IMR-90 (cell line): ENCODE measurements around the gene YPEL5.

Experiments
- BHLHE40 ChIP-seq: fragments of 150-350 bp; IDR thresholded peaks from 2 replicates; pipeline ENCODE4 v1.6.1; 2016; ENCODE audit warnings: mild to moderate bottlenecking, low read depth, low read length
- FOS ChIP-seq: fragments of 150-350 bp; IDR thresholded peaks from 2 replicates; pipeline ENCODE4 v1.6.1; 2016; ENCODE audit warnings: low read depth, low read length
- MAZ ChIP-seq: IDR thresholded peaks from 2 replicates; pipeline ENCODE4 v1.6.1; 2012; ENCODE audit warnings: low read depth, mild to moderate bottlenecking, low read length, improper control_type of control experiment, moderate library complexity, borderline replicate concordance
- MXI1 ChIP-seq: IDR thresholded peaks from 2 replicates; pipeline ENCODE4 v1.6.1; 2012; ENCODE audit warnings: low read depth, mild to moderate bottlenecking, low read length, moderate library complexity, borderline replicate concordance
- POLR2A ChIP-seq: IDR thresholded peaks from 2 replicates; pipeline ENCODE4 v1.6.1; 2012; ENCODE audit warnings: mild to moderate bottlenecking, low read depth, low read length
- RAD21 ChIP-seq: IDR thresholded peaks from 2 replicates; pipeline ENCODE4 v1.6.1; 2012; ENCODE audit warnings: low read length, improper control_type of control experiment
- RFX5 ChIP-seq: IDR thresholded peaks from 2 replicates; pipeline ENCODE4 v1.8.0; 2012; ENCODE audit warnings: low read depth, mild to moderate bottlenecking, low read length, moderate library complexity
- SMC3 ChIP-seq: fragments of 150-350 bp; IDR thresholded peaks from 2 replicates; pipeline ENCODE4 v1.6.1; 2016; ENCODE audit warnings: low read depth, mild to moderate bottlenecking, antibody characterized with exemption, low read length, moderate library complexity
- TF ChIP-seq, protein P1 (sequence below): conservative IDR thresholded peaks from 2 replicates; pipeline ENCODE4 v1.5.1; 2012; ENCODE audit warnings: mild to moderate bottlenecking, low read depth, low read length, improper control_type of control experiment
- TF ChIP-seq, protein P2 (sequence below): fragments of 150-350 bp; IDR thresholded peaks from 2 replicates; pipeline ENCODE4 v1.6.1; 2016; ENCODE audit warnings: low read depth, mild to moderate bottlenecking, low read length, moderate library complexity, borderline replicate concordance

- no peak for TF ChIP-seq POLR2A
- TF ChIP-seq, protein P1, sequence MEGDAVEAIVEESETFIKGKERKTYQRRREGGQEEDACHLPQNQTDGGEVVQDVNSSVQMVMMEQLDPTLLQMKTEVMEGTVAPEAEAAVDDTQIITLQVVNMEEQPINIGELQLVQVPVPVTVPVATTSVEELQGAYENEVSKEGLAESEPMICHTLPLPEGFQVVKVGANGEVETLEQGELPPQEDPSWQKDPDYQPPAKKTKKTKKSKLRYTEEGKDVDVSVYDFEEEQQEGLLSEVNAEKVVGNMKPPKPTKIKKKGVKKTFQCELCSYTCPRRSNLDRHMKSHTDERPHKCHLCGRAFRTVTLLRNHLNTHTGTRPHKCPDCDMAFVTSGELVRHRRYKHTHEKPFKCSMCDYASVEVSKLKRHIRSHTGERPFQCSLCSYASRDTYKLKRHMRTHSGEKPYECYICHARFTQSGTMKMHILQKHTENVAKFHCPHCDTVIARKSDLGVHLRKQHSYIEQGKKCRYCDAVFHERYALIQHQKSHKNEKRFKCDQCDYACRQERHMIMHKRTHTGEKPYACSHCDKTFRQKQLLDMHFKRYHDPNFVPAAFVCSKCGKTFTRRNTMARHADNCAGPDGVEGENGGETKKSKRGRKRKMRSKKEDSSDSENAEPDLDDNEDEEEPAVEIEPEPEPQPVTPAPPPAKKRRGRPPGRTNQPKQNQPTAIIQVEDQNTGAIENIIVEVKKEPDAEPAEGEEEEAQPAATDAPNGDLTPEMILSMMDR = no peak
- TF ChIP-seq SMC3 = no peak
- TF ChIP-seq RAD21 = no peak
- no peak for TF ChIP-seq MXI1
- no peak for TF ChIP-seq FOS
- no peak for TF ChIP-seq RFX5
- no peak for TF ChIP-seq MAZ
- TF ChIP-seq, protein P2, sequence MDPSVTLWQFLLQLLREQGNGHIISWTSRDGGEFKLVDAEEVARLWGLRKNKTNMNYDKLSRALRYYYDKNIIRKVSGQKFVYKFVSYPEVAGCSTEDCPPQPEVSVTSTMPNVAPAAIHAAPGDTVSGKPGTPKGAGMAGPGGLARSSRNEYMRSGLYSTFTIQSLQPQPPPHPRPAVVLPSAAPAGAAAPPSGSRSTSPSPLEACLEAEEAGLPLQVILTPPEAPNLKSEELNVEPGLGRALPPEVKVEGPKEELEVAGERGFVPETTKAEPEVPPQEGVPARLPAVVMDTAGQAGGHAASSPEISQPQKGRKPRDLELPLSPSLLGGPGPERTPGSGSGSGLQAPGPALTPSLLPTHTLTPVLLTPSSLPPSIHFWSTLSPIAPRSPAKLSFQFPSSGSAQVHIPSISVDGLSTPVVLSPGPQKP = no peak
- no peak for TF ChIP-seq BHLHE40
Measured at GRCh38 chr2:30136764-30137444, 9.9 kb upstream of the YPEL5 start.
